ENCODE results near the gene ABI1.

- no peak for TF ChIP-seq CTCF (conservative IDR thresholded peaks at IDR 0.05; ENCODE audit: low read depth, low read length)
- no peak for TF ChIP-seq MXI1 (IDR thresholded peaks at IDR 0.05; ENCODE audit: borderline replicate concordance, low read depth, low read length)
- no peak for TF ChIP-seq USF2 (IDR thresholded peaks at IDR 0.05; ENCODE audit: low read depth, low read length)
- TF ChIP-seq RFX5 (IDR thresholded peaks at IDR 0.05; ENCODE audit: low read depth, low read length), result no peak
- no peak for TF ChIP-seq POLR2A (IDR thresholded peaks at IDR 0.05; ENCODE audit: low read depth, low read length)
- TF ChIP-seq CEBPB (IDR thresholded peaks at IDR 0.05; ENCODE audit: low read depth, low read length), result no peak
- TF ChIP-seq FOS (IDR thresholded peaks at IDR 0.05; ENCODE audit: low read depth, low read length), result no peak
- no peak for TF ChIP-seq SMC3 (IDR thresholded peaks at IDR 0.05; ENCODE audit: low read depth, low read length)
- TF ChIP-seq CHD1 (IDR thresholded peaks at IDR 0.05; ENCODE audit: low read depth, low read length), result no peak
These were observed 146.2 kb downstream of the ABI1 start for GRCh38 chr10:26714415-26715136.
